ENCODE results near the gene TAS2R39.

TAS2R39 gene

DNA sequence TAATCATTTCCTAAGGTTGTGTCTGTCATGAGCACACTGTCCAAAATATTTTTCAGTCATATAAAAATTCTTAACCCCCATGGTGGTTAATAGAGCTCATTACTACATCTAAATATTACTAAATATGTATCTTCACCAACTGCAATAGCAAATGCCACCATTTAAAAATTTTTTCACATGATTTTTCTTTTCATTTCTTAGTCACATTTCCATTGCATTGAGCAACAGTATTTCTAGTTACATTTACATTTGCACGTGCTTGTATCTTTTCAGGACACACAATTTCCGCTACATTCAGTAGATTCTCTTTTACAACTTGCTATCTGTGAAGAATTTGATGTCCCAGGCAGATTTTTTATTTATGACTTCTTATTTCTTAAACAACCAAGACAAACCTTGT lies 33.5 kb downstream of the TAS2R39 start:
- no peak for DNase-seq (ENCODE audit: low read depth)

DNA sequence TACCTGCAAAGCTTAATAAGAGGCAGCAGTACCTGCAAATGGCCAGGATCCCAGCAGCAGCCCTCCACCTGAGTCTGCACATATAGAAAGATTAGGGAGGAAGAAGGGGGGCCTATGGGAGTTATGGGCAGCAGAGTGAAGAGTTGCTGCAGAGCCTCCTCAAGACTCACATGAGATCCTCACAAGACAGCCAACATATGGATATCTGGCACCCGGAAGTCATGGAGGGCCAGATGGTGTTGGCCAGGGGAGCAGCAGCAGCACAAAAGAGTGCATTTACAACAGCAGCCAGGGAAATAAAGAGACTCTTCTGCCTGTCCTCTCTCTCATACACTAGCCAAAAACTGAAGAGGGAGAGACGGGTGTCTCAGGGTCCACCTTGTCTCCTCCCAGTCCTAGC lies 34.6 kb downstream of the TAS2R39 start:
- no peak for DNase-seq (ENCODE audit: low read depth)

DNA sequence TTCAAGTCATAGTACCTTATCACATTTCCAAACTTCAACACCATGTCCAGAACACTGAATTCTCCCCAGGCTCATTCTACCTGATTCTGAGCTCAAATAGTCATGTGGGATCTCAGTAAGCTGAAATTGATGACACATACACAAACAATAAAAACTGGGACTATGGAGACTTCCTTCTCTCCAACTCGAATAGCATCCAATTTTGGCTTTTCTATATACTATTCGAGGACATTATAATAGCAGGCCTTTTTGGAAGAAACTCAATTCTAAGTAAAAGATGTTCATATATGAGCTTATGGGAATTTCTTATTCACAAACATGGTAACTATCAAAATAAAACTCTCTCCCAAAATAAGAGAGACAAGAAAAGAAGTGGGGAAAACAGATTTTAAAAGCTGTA lies 38.1 kb downstream of the TAS2R39 start:
- no peak for DNase-seq (ENCODE audit: low read depth)

DNA sequence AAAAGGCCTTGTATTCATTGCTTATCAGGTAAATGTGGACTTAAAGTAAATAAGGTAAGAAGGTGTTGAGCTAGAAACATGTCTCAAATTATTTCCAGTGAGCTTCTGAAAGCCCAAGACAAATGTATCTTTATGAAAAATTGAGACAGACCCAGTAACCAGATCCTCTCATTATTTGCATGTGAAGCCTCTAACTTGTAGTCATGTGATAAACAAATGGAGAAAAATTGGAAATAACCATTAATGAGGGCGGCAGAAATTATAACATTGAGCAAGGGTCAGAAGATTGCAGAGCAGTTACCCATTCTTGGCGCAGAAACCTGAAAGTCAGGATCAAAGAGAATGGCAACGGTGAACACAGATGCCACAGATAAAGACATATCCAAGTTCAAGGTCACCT lies 38.5 kb downstream of the TAS2R39 start, which contains the start of gene TAS2R40:
TSS of gene TAS2R40 (plus strand) at position 301 of the 400 bp plus-strand sequence. CDS start at position 343, 42 bp downstream.
- DNase-seq (ENCODE audit: low read depth): no peak

DNA sequence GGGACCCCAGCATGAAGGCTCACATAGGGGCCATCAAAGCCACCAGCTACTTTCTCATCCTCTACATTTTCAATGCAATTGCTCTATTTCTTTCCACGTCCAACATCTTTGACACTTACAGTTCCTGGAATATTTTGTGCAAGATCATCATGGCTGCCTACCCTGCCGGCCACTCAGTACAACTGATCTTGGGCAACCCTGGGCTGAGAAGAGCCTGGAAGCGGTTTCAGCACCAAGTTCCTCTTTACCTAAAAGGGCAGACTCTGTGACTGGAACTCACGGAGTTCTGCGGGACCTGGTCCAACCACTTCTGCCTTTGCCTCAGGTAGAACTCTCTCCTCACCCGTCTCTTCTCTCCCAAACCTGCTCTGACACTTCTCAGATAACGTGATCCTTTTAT lies 39.6 kb downstream of the TAS2R39 start:
- no peak for DNase-seq (ENCODE audit: low read depth)

DNA sequence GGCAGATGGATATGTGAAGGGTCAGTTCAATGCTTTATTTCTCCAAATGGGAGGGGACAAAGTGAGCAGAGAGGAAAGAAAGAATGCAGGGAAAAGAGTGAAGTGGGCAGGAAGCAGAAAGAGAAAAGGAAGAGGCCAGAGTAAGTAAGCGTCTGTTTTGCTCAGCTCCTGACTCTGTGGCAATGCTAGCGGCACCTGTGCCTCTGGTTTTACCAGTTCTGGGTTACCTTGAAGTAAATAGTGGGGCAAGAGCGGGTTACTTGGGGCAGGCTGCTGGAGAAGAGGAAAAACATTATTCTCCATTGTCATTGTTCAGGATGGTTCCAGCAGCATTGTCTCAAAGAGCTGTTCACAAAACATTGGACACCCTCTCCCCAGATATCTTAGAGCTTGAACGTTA lies 40.6 kb downstream of the TAS2R39 start:
- no peak for DNase-seq (ENCODE audit: low read depth)

DNA sequence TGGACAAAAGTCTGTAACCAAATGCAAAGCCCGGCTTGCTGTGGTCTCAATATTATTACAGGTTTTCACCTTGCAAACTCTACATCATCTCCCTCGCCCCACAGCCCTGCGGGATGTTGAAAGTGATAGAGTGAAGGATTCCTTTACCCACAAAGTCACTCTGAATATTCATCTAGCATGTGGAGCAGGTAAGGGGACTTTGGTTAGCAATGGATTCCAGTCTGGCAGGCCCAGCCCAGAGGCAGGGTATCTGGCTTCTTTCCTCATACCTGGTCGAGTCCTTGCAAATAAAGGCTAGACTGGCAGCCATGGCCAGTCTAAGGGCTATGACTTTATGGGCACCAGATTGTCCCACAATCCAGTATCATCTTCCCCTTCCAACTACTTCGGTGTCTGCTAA lies 41.8 kb downstream of the TAS2R39 start:
- DNase-seq (ENCODE audit: low read depth): no peak

DNA sequence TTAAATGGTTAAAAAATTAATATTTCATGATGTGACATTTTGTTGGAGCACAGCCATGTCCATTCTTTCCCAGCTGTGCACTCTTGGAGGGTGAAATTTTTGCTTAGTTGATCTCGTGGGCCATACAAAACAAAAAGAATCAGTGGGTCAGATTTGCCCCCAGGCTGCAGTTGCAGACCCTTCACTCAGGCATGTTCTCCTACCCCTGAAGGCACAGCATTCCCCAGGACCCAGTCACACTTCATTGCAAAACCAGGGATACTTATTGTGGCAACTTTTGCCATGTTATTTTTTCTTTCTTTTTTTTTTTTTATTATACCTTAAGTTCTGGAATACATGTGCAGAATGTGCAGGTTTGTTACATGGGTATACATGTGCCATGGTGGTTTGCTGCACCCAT lies 44.6 kb downstream of the TAS2R39 start:
- peak; percentile 3 for DNase-seq (ENCODE audit: low read depth)

DNA sequence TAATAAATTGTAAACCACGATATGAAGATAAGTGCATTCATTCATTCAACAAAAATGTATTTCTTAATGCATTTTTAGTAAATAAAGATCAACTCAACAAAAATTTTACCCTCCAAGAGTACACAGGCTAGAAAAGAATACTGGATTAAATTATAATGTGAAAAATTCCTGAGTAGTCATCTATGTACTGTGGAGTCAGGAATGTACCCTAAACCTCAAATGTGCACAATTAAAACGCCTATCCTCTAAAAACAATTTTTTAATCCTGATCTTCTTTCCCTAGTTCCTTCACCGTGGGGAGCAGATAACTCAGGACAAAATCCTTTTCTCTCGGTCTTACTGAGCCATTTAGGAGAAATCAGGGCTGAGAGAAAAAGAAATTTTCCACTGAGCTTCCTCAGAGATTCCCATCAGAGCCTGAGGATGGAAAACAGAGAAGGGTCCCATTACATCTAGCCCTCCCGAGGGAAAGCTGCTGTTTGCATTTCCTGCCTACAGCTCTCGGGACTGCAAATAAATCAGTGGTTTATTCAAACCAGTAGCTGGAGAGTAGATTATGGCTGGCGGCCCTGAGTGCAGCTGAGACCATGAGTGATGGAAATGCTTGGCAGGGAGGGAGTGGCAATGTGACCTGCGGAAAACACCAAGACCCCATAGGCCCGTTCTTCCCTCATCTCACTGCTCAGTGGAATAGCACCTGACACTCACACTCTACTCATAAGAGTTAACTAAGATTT lies 46.0 kb downstream of the TAS2R39 start:
- no peak for DNase-seq (ENCODE audit: low read depth)

DNA sequence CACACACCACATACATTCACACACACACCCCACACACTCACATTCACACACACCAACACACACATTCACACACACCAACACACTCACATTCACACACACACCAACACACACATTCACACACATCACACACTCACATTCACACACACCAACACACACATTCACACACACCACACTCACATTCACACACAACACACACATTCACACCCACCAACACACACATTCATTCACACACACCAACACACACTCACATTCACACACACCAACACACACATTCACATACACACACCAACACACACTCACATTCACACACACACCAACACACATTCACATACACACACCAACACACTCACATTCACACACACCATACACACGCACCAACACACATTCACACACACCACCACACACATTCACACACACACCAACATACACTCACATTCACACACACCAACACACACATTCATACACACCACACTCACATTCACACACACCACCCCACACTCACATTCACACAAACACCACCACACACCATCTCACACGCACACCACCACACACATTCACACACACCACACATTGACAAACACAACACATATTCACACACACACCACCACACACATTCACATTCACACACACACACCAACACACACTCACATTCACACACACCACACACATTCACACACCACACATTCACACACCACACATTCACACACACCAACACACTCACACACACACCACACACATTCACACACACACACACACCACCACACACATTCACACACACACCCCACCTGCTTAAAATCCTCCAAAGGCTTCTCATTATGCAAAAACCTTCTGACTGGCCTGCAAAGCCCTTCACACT lies 47.6 kb downstream of the TAS2R39 start:
- DNase-seq (ENCODE audit: low read depth): no peak
